HEK293T (cell line): ENCODE data around the gene TMEM223.
"Not testable (repeated sequence)": the region's sequence is repeated elsewhere in the genome, so short reads cannot be mapped to it uniquely, and the experiment has no call there.

ENCODE experiments used
- CTCF ChIA-PET: fragments of 350-600 bp; formaldehyde crosslinking; extraction: SDS; loops from one replicate; lab custom pipeline; 2021; ENCODE audit warnings: antibody characterized with exemption, inconsistent platforms; lab: Yijun Ruan, JAX
- POLR2A ChIA-PET: fragments of 350-600 bp; formaldehyde crosslinking; extraction: SDS; loops from one replicate; lab custom pipeline; 2020; ENCODE audit warnings: antibody characterized with exemption, inconsistent platforms; lab: Yijun Ruan, JAX
- DNase-seq: peaks from one replicate; pipeline ENCODE4 v3.0.0; 2012; ENCODE audit warnings: mixed read lengths; ENCODE audit errors: extremely low spot score
- ARNT ChIP-seq: fragments of 450-650 bp; IDR thresholded peaks from 2 replicates; pipeline ENCODE4 v1.6.1; 2017; ENCODE audit warnings: mild to moderate bottlenecking
- BHLHE40 ChIP-seq: fragments of 450-650 bp; IDR thresholded peaks from 2 replicates; pipeline ENCODE4 v1.6.1; 2016; ENCODE audit warnings: mild to moderate bottlenecking, moderate library complexity, borderline replicate concordance
- CTBP1 ChIP-seq: fragments of 450-650 bp; IDR thresholded peaks from 2 replicates; pipeline ENCODE4 v1.6.1; 2016; ENCODE audit warnings: borderline replicate concordance
- ELF4 ChIP-seq: fragments of 450-650 bp; IDR thresholded peaks from 2 replicates; pipeline ENCODE4 v1.6.1; 2017; ENCODE audit warnings: antibody characterized with exemption
- FOXA1 ChIP-seq: fragments of 450-650 bp; IDR thresholded peaks from 2 replicates; pipeline ENCODE4 v1.6.1; 2016; ENCODE audit warnings: mild to moderate bottlenecking
- FOXK2 ChIP-seq: fragments of 450-650 bp; IDR thresholded peaks from 2 replicates; pipeline ENCODE4 v1.6.1; 2016; ENCODE audit warnings: mild to moderate bottlenecking
- FOXM1 ChIP-seq: fragments of 450-650 bp; IDR thresholded peaks from 2 replicates; pipeline ENCODE4 v1.6.1; 2017; ENCODE audit warnings: mild to moderate bottlenecking, borderline replicate concordance
- HDGF ChIP-seq: fragments of 450-650 bp; IDR thresholded peaks from 2 replicates; pipeline ENCODE4 v1.6.1; 2017; ENCODE audit warnings: antibody characterized with exemption, borderline replicate concordance
- L3MBTL2 ChIP-seq: fragments of 450-650 bp; conservative IDR thresholded peaks from 2 replicates; pipeline ENCODE4 v1.6.1; 2016; ENCODE audit warnings: mild to moderate bottlenecking
- LEF1 ChIP-seq: fragments of 450-650 bp; IDR thresholded peaks from 2 replicates; pipeline ENCODE4 v1.6.1; 2017; ENCODE audit warnings: mild to moderate bottlenecking, borderline replicate concordance
- NFRKB ChIP-seq: fragments of 450-650 bp; IDR thresholded peaks from 2 replicates; pipeline ENCODE4 v1.6.1; 2016; ENCODE audit warnings: mild to moderate bottlenecking, moderate library complexity
- SP1 ChIP-seq: fragments of 450-650 bp; IDR thresholded peaks from 2 replicates; pipeline ENCODE4 v1.6.1; 2017
- SUZ12 ChIP-seq: fragments of 450-650 bp; IDR thresholded peaks from 2 replicates; pipeline ENCODE4 v1.6.1; 2016; ENCODE audit warnings: mild to moderate bottlenecking
- TARDBP ChIP-seq: fragments of 450-650 bp; IDR thresholded peaks from 2 replicates; pipeline ENCODE4 v1.6.1; 2016
- ZNF384 ChIP-seq: fragments of 450-650 bp; IDR thresholded peaks from 2 replicates; pipeline ENCODE4 v1.6.1; 2016
- TF ChIP-seq, protein P1 (sequence below): fragments of 450-650 bp; IDR thresholded peaks from 2 replicates; pipeline ENCODE4 v1.6.1; 2016

TMEM223 gene

GRCh38 chr11:62831520-62832335 is 39.9 kb upstream of the TMEM223 start, which contains the start of gene STX5:
Gene STX5 (minus strand): TSS chr11:62832051. CDS start chr11:62831243, 808 bp downstream.
- TF ChIP-seq, protein P1, sequence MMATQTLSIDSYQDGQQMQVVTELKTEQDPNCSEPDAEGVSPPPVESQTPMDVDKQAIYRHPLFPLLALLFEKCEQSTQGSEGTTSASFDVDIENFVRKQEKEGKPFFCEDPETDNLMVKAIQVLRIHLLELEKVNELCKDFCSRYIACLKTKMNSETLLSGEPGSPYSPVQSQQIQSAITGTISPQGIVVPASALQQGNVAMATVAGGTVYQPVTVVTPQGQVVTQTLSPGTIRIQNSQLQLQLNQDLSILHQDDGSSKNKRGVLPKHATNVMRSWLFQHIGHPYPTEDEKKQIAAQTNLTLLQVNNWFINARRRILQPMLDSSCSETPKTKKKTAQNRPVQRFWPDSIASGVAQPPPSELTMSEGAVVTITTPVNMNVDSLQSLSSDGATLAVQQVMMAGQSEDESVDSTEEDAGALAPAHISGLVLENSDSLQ, result peak; percentile 99
- TF ChIP-seq ELF4 (peak; percentile 73), HDGF (no peak), SP1 (no peak), LEF1 (no peak), NFRKB (no peak), FOXK2 (peak; percentile 60; the same call in 1 of the 2 replicates), L3MBTL2 (no peak)
- ChIA-PET CTCF (interaction anchor here (0.6 to 1.7 kb wide), 4 partner anchors 29 to 151 kb away, joined by 3 to 7 read pairs (median 4); no protein-coding TSS in a partner anchor), POLR2A (interaction anchor here (0.5 to 2.4 kb wide), 22 partner anchors 9 to 160 kb away, joined by 3 to 61 read pairs (median 4); partner anchors contain the start of genes HNRNPUL2, LBHD1, NXF1 and POLR2G)
- DNase-seq, result peak; percentile 95

DNA sequence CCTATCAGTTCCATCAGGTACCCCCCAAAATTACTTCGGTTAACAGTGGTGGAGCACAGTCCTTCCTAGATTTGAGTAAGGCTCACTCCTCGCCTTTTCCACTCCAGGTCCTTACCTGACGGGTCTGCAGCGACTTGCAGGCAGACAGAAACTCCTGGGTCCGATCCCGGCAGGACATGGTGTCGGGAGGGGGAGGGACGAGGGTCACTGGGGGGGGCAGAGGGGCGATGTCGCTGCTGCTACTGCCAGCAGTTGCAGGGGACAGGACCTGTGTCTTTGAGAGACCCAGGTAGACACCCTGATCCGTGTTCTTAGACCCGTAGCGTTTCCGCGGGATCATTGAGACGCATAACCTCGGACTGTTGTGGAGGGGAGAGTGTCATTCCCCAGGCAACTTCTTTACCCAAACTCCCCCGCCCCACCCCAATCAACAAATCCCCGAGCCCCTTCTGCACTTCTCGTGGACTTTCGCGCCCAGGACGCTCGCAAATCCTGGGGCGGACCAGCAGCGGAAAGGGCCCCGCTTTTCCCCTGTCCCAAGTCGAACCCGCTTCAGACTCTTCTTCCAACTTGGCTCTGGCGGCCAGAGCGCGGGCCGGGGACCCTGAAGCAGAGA is 39.2 kb upstream of the TMEM223 start:
- peak; percentile 50 for DNase-seq
- no peak for TF ChIP-seq L3MBTL2
- no peak for TF ChIP-seq SUZ12
- TF ChIP-seq, protein P1, result no peak
- no peak for TF ChIP-seq LEF1
- TF ChIP-seq FOXA1, result no peak
- TF ChIP-seq BHLHE40, result no peak
- TF ChIP-seq FOXK2, result no peak
- TF ChIP-seq FOXM1, result peak; percentile 90; the same call in 1 of the 2 replicates
- TF ChIP-seq ELF4, result no peak
- no peak for TF ChIP-seq HDGF
- TF ChIP-seq CTBP1, result no peak
- TF ChIP-seq SP1, result no peak
- TF ChIP-seq TARDBP, result 0 out of 2 replicates have a peak, but pooled peaks have one; percentile 17
- no peak for TF ChIP-seq ARNT
- ChIA-PET CTCF (interaction anchor here (0.6 to 1.7 kb wide), 4 partner anchors 31 to 51 kb away, joined by 3 to 7 read pairs (median 3); no protein-coding TSS in a partner anchor), POLR2A (interaction anchor here (0.5 to 2.4 kb wide), 18 partner anchors 9 to 159 kb away, joined by 3 to 61 read pairs (median 6); partner anchors contain the start of genes HNRNPUL2, LBHD1, POLR2G and SLC3A2)

GRCh38 chr11:62828130-62828529 is 36.3 kb upstream of the TMEM223 start:
- ChIA-PET POLR2A (interaction anchor here (2.5 to 3.4 kb wide), 2 partner anchors 12 to 22 kb away, joined by 10 to 28 read pairs; partner anchors contain the start of genes NXF1 and WDR74), CTCF (interaction anchor here (1.4 kb wide), 1 partner anchor 42 kb away, joined by 3 read pairs; no protein-coding TSS in a partner anchor)
- not testable (repeated sequence) for DNase-seq

GRCh38 chr11:62823677-62824076 is 31.9 kb upstream of the TMEM223 start:
- ChIA-PET CTCF (interaction anchor here (1.0 to 1.1 kb wide), 2 partner anchors 17 to 38 kb away, joined by 3 read pairs; no protein-coding TSS in a partner anchor), POLR2A (interaction anchor here (0.7 to 1.8 kb wide), 2 partner anchors 17 to 97 kb away, joined by 3 to 12 read pairs; partner anchors contain the start of gene HNRNPUL2)
- TF ChIP-seq SP1, result no peak
- no peak for TF ChIP-seq FOXM1
- no peak for TF ChIP-seq FOXK2
- no peak for TF ChIP-seq TARDBP
- TF ChIP-seq, protein P1, result no peak
- TF ChIP-seq L3MBTL2, result no peak
- no peak for TF ChIP-seq SUZ12
- no peak for TF ChIP-seq LEF1
- no peak for TF ChIP-seq NFRKB
- DNase-seq, result no peak

- ChIA-PET CTCF (no interaction called here), POLR2A (interaction anchor here (0.9 to 2.0 kb wide), 3 partner anchors 24 to 63 kb away, joined by 3 to 10 read pairs (median 3); partner anchors contain the start of gene ZBTB3)
- no peak for DNase-seq
- TF ChIP-seq HDGF (no peak), L3MBTL2 (no peak), FOXA1 (no peak), SUZ12 (no peak), BHLHE40 (no peak), LEF1 (no peak), ARNT (no peak), FOXM1 (no peak), ELF4 (no peak), NFRKB (no peak), TARDBP (no peak), CTBP1 (no peak), ZNF384 (no peak), FOXK2 (no peak), SP1 (no peak)
- TF ChIP-seq, protein P1, result no peak
These were observed 25.3 kb upstream of the TMEM223 start for GRCh38 chr11:62817129-62817528.
